Epithelial cell of prostate (primary cell): ENCODE results near the gene MPP2.
"Not testable (repeated sequence)": the region's sequence is repeated elsewhere in the genome, so short reads cannot be mapped to it uniquely, and the experiment has no call there.

Source experiments
- DNase-seq: peaks from one replicate; pipeline ENCODE4 v3.0.0-alpha.2; 2011; ENCODE audit warnings: low read depth, low spot score
- H3K27ac ChIP-seq: fragments of 450-650 bp; 2 replicates; pipeline ENCODE4 v1.5.1; 2017; ENCODE audit warnings: mild to moderate bottlenecking

Gene MPP2

GRCh38 chr17:43932357-43932756, 25.0 kb upstream of the MPP2 start:
- DNase-seq, result no peak
- H3K27ac ChIP-seq, result no peak overlapping the region

- no peak overlapping the region for H3K27ac ChIP-seq
- DNase-seq, result no peak
Observed at GRCh38 chr17:43931062-43931571, 23.8 kb upstream of the MPP2 start.

DNA sequence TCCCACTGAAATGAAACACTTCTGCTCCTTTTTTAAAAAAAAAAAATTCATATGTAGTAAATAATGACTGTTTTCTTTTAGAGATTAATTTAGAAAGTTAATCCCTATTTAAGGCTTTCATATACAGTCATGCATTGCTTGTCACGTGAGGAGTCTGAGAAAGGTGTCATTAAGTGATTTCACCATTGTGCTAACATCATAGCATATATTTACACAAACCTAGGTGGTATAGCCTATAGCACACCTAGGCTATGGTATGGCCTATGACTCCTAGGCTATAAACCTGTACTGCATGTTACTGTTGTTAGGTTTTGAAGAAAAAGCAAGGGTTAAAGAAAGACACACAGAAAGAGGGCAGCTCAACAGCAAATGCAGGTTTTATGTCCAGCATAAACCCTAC, 21.3 kb upstream of the MPP2 start:
- DNase-seq, result no peak
- no peak overlapping the region for H3K27ac ChIP-seq

DNA sequence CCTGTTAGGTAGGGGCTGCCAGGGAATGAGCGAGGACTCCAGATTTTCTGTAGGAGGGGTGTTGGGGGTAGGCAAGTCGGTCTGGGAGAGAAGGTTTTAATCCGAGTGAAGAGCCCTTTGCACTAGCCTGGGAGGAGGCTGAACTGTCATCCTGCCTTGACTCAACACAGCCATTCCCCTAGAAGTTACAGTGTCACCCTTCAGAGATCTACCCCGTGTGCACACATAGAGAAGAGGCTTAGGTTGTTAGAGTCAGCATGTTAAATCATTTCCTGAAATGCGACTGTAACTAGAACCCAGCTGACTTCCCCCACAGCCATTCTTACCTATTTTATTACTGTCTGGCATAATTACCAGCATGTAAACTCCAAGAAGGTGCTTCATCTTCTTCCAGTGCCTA, 20.6 kb upstream of the MPP2 start:
- not testable (repeated sequence) for H3K27ac ChIP-seq

GRCh38 chr17:43927060-43927864, 19.9 kb upstream of the MPP2 start:
- no peak overlapping the region for H3K27ac ChIP-seq
- DNase-seq, result no peak

More for the DNA sequence above, 20.6 kb upstream of the MPP2 start:
- DNase-seq, result not testable (repeated sequence)

GRCh38 chr17:43924558-43924957, 17.2 kb upstream of the MPP2 start:
- no peak for DNase-seq
- H3K27ac ChIP-seq, result no peak overlapping the region

GRCh38 chr17:43920500-43921095, 13.3 kb upstream of the MPP2 start:
- H3K27ac ChIP-seq, result no peak overlapping the region

DNA sequence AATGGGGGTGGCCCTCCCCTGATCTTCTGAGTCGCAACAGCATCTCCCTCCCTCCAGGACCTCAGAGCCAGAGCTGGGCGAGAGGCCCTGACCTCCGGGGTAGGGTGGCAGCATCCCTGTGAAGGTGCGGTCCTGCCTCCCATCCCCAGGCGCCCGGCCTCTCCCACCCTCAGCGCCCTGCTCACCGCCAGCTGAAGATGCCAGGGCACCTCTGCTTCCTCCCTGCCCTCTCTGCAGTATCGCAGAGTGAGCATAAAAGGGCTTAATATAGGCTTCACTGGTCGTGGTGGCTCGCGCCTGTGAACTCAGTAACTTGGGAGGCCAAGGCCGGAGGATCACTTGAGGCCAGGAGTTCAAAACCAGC, 10.7 kb upstream of the MPP2 start:
- no peak for DNase-seq
- no peak overlapping the region for H3K27ac ChIP-seq

More at GRCh38 chr17:43920500-43921095, 13.3 kb upstream of the MPP2 start:
- DNase-seq, result no peak

- no peak overlapping the region for H3K27ac ChIP-seq
- DNase-seq, result no peak
Observed at GRCh38 chr17:43917348-43918025, 10.2 kb upstream of the MPP2 start.

DNA sequence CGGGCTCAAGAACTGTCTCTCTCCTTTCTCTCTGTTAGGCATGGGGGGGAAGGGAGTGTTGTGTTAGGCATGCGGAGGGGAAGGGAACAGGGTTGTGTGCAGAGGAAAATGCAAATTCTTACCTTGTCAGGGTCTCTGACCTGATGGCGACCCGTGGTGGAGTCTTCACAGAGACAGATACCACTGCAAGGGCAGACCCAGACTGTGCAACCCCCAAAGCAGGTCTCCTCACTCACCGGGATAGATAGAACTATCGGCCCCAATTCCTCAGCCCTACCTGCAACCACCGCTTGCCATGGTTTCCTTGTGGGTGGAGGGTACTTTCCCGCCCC, 9.6 kb upstream of the MPP2 start:
- DNase-seq, result no peak

DNA sequence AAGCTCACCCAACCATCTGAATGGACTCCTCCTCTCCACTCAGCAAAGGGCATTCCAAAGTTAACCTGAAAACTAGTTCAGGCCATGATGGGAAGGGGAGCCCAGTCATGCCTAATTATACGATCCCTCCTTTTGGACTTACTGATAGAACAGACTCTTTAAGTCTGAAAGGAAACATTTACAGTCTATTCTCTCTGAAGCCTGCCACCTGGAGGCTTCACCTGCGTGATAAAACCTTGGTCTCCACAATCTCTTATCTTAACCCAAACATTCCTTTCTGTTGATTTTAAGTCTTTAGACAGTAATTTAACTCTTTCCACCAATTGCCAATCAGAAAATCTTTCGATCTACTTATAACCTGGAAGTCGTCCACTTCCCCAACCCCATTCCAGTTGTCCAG, 9.0 kb upstream of the MPP2 start:
- DNase-seq, result no peak
- no peak overlapping the region for H3K27ac ChIP-seq

More for the DNA sequence above, 9.6 kb upstream of the MPP2 start:
- no peak overlapping the region for H3K27ac ChIP-seq

DNA sequence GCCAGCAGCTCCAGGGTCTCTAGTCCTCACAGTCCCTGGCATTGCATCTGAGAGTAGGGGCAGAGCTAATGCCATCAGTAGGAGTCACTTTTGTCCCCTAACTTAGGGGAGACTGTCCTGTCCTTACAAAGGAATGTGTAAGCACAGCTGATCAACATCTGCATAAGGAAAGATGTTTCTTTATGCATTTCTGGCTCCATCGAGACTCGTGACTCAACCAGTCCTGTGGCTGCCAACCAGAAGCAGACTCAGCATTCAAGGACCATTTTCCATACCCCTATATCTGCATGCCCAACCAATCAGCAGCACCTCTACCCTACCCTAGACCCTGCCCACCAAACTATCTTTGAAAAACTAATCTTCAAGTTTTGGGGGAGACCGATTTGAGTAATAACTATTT, 8.2 kb upstream of the MPP2 start:
- DNase-seq, result no peak
- H3K27ac ChIP-seq, result no peak overlapping the region

- DNase-seq, result no peak
- H3K27ac ChIP-seq, result no peak overlapping the region
Observed at GRCh38 chr17:43914451-43914850, 7.1 kb upstream of the MPP2 start.

DNA sequence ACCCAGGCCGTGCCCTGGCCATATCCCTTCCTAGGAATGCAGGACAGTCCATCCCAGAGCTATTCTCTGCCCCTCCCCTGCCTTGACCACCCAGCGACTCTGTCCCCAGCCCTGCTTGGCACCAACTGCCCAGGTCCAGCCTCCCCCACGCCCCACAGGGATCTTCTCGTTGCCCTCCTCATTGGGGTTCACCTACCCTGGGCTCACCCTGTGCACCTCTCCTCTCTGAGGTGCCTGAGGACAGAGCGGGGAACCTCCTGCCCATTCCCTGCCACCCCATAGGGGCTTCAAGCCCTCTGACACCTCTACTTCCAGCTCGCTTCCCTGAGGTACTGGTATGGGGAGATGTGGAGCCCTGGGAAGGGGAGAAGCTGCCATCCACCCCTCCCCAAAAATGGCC, 6.2 kb upstream of the MPP2 start:
- DNase-seq, result no peak
- no peak overlapping the region for H3K27ac ChIP-seq

DNA sequence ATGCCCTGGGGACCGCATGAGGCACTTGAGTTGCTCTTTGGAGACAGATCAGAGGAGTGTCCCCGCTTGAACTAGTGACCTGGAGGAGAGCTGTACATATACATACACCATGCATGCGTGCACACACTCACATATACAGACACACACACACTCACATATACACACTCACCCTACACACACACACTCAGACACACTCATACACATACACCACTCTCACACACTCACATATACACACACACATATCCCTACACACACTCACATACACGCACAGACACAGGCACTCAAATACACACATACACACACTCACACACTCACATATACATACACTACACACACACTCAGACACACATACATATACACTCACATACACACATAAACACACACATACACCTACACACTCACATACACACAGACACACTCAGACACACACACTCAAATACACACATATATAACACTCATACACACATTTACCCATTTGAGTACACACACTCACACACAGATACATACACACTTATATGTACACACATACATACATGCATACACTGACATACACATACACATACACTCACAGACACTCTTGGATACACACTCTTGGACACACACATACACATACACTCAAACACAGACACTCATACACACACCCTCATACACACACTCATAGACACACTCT, 5.4 kb upstream of the MPP2 start:
- DNase-seq, result no peak
- no peak overlapping the region for H3K27ac ChIP-seq

- DNase-seq, result no peak
- no peak overlapping the region for H3K27ac ChIP-seq
Observed at GRCh38 chr17:43911904-43912303, 4.6 kb upstream of the MPP2 start.

DNA sequence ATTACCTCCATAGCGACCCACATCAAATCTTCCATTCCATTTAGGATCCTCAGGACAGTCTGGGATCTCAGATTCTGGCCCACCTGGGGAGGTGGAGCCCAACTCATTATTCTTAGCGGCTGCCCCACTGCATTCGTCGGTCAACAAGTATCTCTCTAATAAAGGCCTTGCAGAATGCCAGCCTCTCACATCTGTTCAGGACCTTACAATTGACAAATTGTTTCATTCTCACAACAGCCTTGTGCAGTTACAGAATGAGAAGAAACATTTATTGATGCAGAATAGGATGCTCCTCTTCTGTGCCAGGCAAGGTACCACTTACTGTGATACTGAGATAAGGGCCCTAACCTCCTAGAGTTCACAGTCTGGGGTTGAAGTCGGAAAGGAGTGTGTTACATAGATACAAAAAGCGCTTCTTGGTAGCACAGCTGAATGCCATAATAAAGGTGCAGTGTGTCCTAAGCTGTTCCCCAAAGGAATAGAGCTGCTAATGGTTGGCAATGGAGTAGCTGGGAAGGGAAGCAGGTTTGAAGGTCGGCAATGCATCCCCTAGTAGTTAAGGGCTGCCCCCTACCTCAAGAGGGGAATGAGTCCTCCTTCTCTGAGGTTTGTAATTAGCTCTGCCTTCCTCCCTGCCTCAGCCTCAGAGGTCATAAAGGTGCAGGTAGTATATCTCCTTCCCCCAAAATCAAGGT, 2.3 kb upstream of the MPP2 start:
- DNase-seq, result no peak
- no peak overlapping the region for H3K27ac ChIP-seq

GRCh38 chr17:43907998-43908721, 824 bp upstream of the MPP2 start:
- DNase-seq, result no peak
- H3K27ac ChIP-seq, result no peak overlapping the region

GRCh38 chr17:43906951-43907424, 348 bp downstream of the MPP2 start:
- DNase-seq, result no peak
- H3K27ac ChIP-seq, result no peak overlapping the region
